ENCODE data around the gene NT5DC3. TPM values are rescaled to one million over a fixed set of nuclear protein-coding genes. Genes with fewer than 3 reads are reported as not detected.
A peak's percentile ranks its signal among the peaks of the same experiment; 100 is the strongest.

NT5DC3 gene
- total RNA-seq, 2 donors from 2014 or later = 24.2 to 28.3 TPM

- Mint-ChIP-seq H3K27ac (peak overlapping the region; percentile 10), H3K27me3 (ENCODE audit: insufficient read depth) (no peaks in the 10 kb centered on the region), H3K9me3 (peaks cover 5% of the 10 kb centered on the region), H3K4me3 (no peak overlapping the region), H3K36me3 (ENCODE audit: low read depth) (peaks cover 60% of the 10 kb centered on the region), H3K4me1 (peaks cover 20% of the 10 kb centered on the region)
- TF ChIP-seq CTCF (conservative IDR thresholded peaks at IDR 0.05) = no peak
- Histone ChIP-seq H3K4me3 (ENCODE audit: low read length) (no peak overlapping the region), H3K36me3 (ENCODE audit: control insufficient read depth, insufficient read depth, low read length) (peaks cover 73% of the 10 kb centered on the region), H3K9ac (ENCODE audit: extremely low read depth, low read length, poor library complexity, severe bottlenecking) (no peak overlapping the region), H3K27me3 (ENCODE audit: control insufficient read depth, insufficient read depth, low read length, poor library complexity, severe bottlenecking) (no peaks in the 10 kb centered on the region), H3K27ac (ENCODE audit: low read depth, low read length) (no peak overlapping the region), H3K4me1 (ENCODE audit: control insufficient read depth, insufficient read depth, low read length) (no peaks in the 10 kb centered on the region), H3K9me3 (ENCODE audit: control insufficient read depth, low read length) (peaks cover 10% of the 10 kb centered on the region)
- no peak for DNase-seq
- WGBS, 2 experiments (ENCODE audit: insufficient coverage in 1 of 2, insufficient read length in 1 of 2) = 91 to 93% methylated on average over 4 of the region's 4 CpGs
These were observed 31.9 kb downstream of the NT5DC3 start for GRCh38 chr12:103809154-103809553.

- no peaks in the 10 kb centered on the region for H3K27me3 Mint-ChIP-seq (ENCODE audit: insufficient read depth)
- no peak overlapping the region for H3K27ac Mint-ChIP-seq
- H3K4me1 Mint-ChIP-seq = peaks cover 22% of the 10 kb centered on the region
- H3K4me3 Mint-ChIP-seq = no peak overlapping the region
- Histone ChIP-seq H3K9me3 (ENCODE audit: control insufficient read depth, low read length) (peaks cover 10% of the 10 kb centered on the region), H3K27me3 (ENCODE audit: control insufficient read depth, insufficient read depth, low read length, poor library complexity, severe bottlenecking) (no peaks in the 10 kb centered on the region), H3K36me3 (ENCODE audit: control insufficient read depth, insufficient read depth, low read length) (peaks cover 70% of the 10 kb centered on the region), H3K27ac (ENCODE audit: low read depth, low read length) (no peak overlapping the region), H3K4me1 (ENCODE audit: control insufficient read depth, insufficient read depth, low read length) (no peaks in the 10 kb centered on the region), H3K4me3 (ENCODE audit: low read length) (no peak overlapping the region), H3K9ac (ENCODE audit: extremely low read depth, low read length, poor library complexity, severe bottlenecking) (no peak overlapping the region)
- peaks cover 56% of the 10 kb centered on the region for H3K36me3 Mint-ChIP-seq (ENCODE audit: low read depth)
- TF ChIP-seq CTCF (conservative IDR thresholded peaks at IDR 0.05) = no peak
- 90 to 98% methylated on average over 4 to 6 of the region's 6 CpGs for WGBS, 2 experiments (ENCODE audit: insufficient coverage in 1 of 2, insufficient read length in 1 of 2)
- peaks cover 5% of the 10 kb centered on the region for H3K9me3 Mint-ChIP-seq
- DNase-seq = no peak
These were observed 32.7 kb downstream of the NT5DC3 start for GRCh38 chr12:103808239-103808880.

- H3K36me3 Mint-ChIP-seq (ENCODE audit: low read depth) = peaks cover 53% of the 10 kb centered on the region
- 95 to 100% methylated on average over 6 to 9 of the region's 9 CpGs for WGBS, 2 experiments (ENCODE audit: insufficient coverage in 1 of 2, insufficient read length in 1 of 2)
- no peak for TF ChIP-seq CTCF (conservative IDR thresholded peaks at IDR 0.05)
- Histone ChIP-seq H3K4me3 (ENCODE audit: low read length) (no peak overlapping the region), H3K27me3 (ENCODE audit: control insufficient read depth, insufficient read depth, low read length, poor library complexity, severe bottlenecking) (no peaks in the 10 kb centered on the region), H3K9ac (ENCODE audit: extremely low read depth, low read length, poor library complexity, severe bottlenecking) (no peak overlapping the region), H3K27ac (ENCODE audit: low read depth, low read length) (no peak overlapping the region), H3K4me1 (ENCODE audit: control insufficient read depth, insufficient read depth, low read length) (no peaks in the 10 kb centered on the region), H3K36me3 (ENCODE audit: control insufficient read depth, insufficient read depth, low read length) (peaks cover 68% of the 10 kb centered on the region), H3K9me3 (ENCODE audit: control insufficient read depth, low read length) (peaks cover 10% of the 10 kb centered on the region)
- peak; percentile 39 for DNase-seq
- H3K27me3 Mint-ChIP-seq (ENCODE audit: insufficient read depth) = no peaks in the 10 kb centered on the region
- no peak overlapping the region for H3K4me3 Mint-ChIP-seq
- H3K4me1 Mint-ChIP-seq = peaks cover 22% of the 10 kb centered on the region
- H3K27ac Mint-ChIP-seq = no peak overlapping the region
- H3K9me3 Mint-ChIP-seq = peaks cover 5% of the 10 kb centered on the region
These were observed 33.3 kb downstream of the NT5DC3 start for GRCh38 chr12:103807561-103808238.

All from endodermal cell (in vitro differentiated cells).